Panc1 (cell line): ENCODE measurements around the gene HTR1D. TPM values are rescaled to one million over a fixed set of nuclear protein-coding genes. Genes with fewer than 3 reads are reported as not detected.
A peak's percentile ranks its signal among the peaks of the same experiment; 100 is the strongest.

Source experiments
- ATAC-seq: fragments of 200-7000 bp; cut with Tn5 transposase; 2 replicates; pipeline ENCODE4 v1.9.1; 2020; ENCODE audit warnings: mild to moderate bottlenecking, moderate library complexity
- BruUV-seq: library from RNA; stranded (reverse); fragments of 400-500 nt; replicated peaks from 2 replicates; lab custom pipeline; 2021; lab: Mats Ljungman, UMichigan
- CTCF ChIA-PET: fragments of 300-600 bp; sonication (Branson Sonifier 250); formaldehyde crosslinking; loops from one replicate; lab custom pipeline; 2022; ENCODE audit warnings: antibody characterized with exemption; lab: Charles Lee
- POLR2A ChIA-PET: fragments of 300-600 bp; sonication (Branson Sonifier 250); formaldehyde crosslinking; loops from one replicate; lab custom pipeline; 2022; ENCODE audit warnings: antibody characterized with exemption; lab: Charles Lee
- DNase-seq: peaks from one replicate; pipeline ENCODE4 v3.0.0-alpha.2; 2010; ENCODE audit warnings: low read depth, low spot score
- H3K27ac ChIP-seq: 2 replicates; pipeline ENCODE4 v1.5.1; 2011; ENCODE audit warnings: mild to moderate bottlenecking, low read length, inconsistent platforms
- H3K27me3 ChIP-seq: fragments of 200-500 bp; sonication (Bioruptor generic); 2 replicates; pipeline ENCODE4 v1.6.0; 2014; ENCODE audit warnings: low read length, inconsistent platforms; ENCODE audit not compliant: control insufficient read depth, insufficient read depth
- H3K36me3 ChIP-seq: fragments of 200-500 bp; sonication (Bioruptor generic); 2 replicates; pipeline ENCODE4 v1.5.1; 2014; ENCODE audit warnings: inconsistent platforms, mild to moderate bottlenecking, low read length, moderate library complexity; ENCODE audit not compliant: control insufficient read depth, insufficient read depth
- H3K4me1 ChIP-seq: 2 replicates; pipeline ENCODE4 v1.5.1; 2011; ENCODE audit warnings: inconsistent platforms, mild to moderate bottlenecking, low read length, moderate library complexity; ENCODE audit not compliant: control insufficient read depth, insufficient read depth
- H3K4me3 ChIP-seq, 2 experiments: 2 replicates each; pipeline ENCODE4 v1.5.1; 2011 to 2012; ENCODE audit warnings: low read depth in 2 of 2, low read length in 2 of 2, mild to moderate bottlenecking in 2 of 2, inconsistent platforms in 1 of 2, moderate library complexity in 1 of 2
- H3K9me3 ChIP-seq: fragments of 200-500 bp; sonication (Bioruptor generic); 2 replicates; pipeline ENCODE4 v1.5.1; 2014; ENCODE audit warnings: low read depth, mild to moderate bottlenecking, inconsistent platforms, low read length, moderate library complexity; ENCODE audit not compliant: control insufficient read depth, insufficient read depth
- POLR2AphosphoS5 ChIP-seq: IDR thresholded peaks from 2 replicates; pipeline ENCODE4 v1.6.1; 2012; ENCODE audit warnings: mild to moderate bottlenecking, low read depth, low read length, moderate library complexity
- SIN3A ChIP-seq: IDR thresholded peaks from 2 replicates; pipeline ENCODE4 v1.6.1; 2012; ENCODE audit warnings: low read depth, mild to moderate bottlenecking, low read length, moderate library complexity, borderline replicate concordance; ENCODE audit not compliant: insufficient read depth
- TCF7L2 ChIP-seq: IDR thresholded peaks from 2 replicates; pipeline ENCODE4 v1.6.1; 2011; ENCODE audit warnings: mild to moderate bottlenecking, low read depth, low read length, inconsistent platforms
- in situ Hi-C: cut with HindIII; loops from 2 replicates; pipeline ENCODE4 v1.10.0; 2016; ENCODE audit warnings: low sequenced_read_pairs, low pct_unique_long_range_greater_than_20kb
- intact Hi-C: fragments of 100-400 bp; cut with micrococcal nuclease; formaldehyde crosslinking; loops from one replicate; pipeline ENCODE4 v1.10.0; 2022; ENCODE audit not compliant: unreplicated experiment
- total RNA-seq: library from RNA; stranded (reverse); gene quantifications from one replicate; pipeline ENCODE4 v1.2.1, GENCODE V29; 2021; ENCODE audit not compliant: unreplicated experiment
- TF ChIP-seq, protein P1 (sequence below): fragments of 450-650 bp; IDR thresholded peaks from 2 replicates; pipeline ENCODE4 v1.5.1; 2017; ENCODE audit warnings: mild to moderate bottlenecking
- TF ChIP-seq, protein P2 (sequence below), 2 experiments: IDR thresholded peaks; 2 replicates each; pipeline ENCODE4 v1.6.1; 2011 to 2012; ENCODE audit warnings: low read depth in 2 of 2, control low read depth in 1 of 2, low read length in 1 of 2, mild to moderate bottlenecking in 1 of 2, moderate library complexity in 1 of 2; ENCODE audit not compliant: insufficient read depth in 1 of 2

Gene HTR1D
- total RNA-seq, 1 experiment from 2014 or later = 3.5 TPM

DNA sequence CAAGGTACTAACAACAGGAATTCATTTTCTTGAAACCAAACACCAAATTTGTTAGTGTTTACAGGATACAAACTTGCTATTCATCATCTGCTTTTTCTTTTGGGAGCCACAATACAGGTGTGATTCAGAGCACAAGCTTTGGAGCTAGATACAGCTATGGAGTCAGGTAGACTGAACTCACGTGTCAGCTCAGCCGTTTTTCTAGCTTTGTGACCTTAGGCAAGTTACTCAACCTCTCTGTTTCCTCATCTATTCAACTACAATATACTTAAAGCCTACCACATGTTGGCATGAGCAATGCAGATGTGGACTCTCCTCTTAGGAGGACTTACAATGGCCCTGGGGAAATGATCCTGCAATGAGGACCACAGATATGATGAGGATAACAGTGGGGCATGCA lies 6.3 kb downstream of the HTR1D start:
- ChIA-PET CTCF (interaction anchor here (0.6 to 1.1 kb wide), 3 partner anchors 13 to 163 kb away, joined by 3 to 9 read pairs (median 4); no protein-coding TSS in a partner anchor), POLR2A (no interaction called here)
- intact Hi-C loops = no loop called here
- in situ Hi-C loops = loop anchor here (5.0 kb wide), 1 partner anchor 51 kb away; no protein-coding TSS in a partner anchor
- DNase-seq = no peak
- H3K4me3 ChIP-seq = no peak overlapping the region
- TF ChIP-seq SIN3A (no peak), POLR2AphosphoS5 (no peak), TCF7L2 (no peak)
- TF ChIP-seq, protein P1, sequence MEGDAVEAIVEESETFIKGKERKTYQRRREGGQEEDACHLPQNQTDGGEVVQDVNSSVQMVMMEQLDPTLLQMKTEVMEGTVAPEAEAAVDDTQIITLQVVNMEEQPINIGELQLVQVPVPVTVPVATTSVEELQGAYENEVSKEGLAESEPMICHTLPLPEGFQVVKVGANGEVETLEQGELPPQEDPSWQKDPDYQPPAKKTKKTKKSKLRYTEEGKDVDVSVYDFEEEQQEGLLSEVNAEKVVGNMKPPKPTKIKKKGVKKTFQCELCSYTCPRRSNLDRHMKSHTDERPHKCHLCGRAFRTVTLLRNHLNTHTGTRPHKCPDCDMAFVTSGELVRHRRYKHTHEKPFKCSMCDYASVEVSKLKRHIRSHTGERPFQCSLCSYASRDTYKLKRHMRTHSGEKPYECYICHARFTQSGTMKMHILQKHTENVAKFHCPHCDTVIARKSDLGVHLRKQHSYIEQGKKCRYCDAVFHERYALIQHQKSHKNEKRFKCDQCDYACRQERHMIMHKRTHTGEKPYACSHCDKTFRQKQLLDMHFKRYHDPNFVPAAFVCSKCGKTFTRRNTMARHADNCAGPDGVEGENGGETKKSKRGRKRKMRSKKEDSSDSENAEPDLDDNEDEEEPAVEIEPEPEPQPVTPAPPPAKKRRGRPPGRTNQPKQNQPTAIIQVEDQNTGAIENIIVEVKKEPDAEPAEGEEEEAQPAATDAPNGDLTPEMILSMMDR = no peak
- TF ChIP-seq, protein P2, sequence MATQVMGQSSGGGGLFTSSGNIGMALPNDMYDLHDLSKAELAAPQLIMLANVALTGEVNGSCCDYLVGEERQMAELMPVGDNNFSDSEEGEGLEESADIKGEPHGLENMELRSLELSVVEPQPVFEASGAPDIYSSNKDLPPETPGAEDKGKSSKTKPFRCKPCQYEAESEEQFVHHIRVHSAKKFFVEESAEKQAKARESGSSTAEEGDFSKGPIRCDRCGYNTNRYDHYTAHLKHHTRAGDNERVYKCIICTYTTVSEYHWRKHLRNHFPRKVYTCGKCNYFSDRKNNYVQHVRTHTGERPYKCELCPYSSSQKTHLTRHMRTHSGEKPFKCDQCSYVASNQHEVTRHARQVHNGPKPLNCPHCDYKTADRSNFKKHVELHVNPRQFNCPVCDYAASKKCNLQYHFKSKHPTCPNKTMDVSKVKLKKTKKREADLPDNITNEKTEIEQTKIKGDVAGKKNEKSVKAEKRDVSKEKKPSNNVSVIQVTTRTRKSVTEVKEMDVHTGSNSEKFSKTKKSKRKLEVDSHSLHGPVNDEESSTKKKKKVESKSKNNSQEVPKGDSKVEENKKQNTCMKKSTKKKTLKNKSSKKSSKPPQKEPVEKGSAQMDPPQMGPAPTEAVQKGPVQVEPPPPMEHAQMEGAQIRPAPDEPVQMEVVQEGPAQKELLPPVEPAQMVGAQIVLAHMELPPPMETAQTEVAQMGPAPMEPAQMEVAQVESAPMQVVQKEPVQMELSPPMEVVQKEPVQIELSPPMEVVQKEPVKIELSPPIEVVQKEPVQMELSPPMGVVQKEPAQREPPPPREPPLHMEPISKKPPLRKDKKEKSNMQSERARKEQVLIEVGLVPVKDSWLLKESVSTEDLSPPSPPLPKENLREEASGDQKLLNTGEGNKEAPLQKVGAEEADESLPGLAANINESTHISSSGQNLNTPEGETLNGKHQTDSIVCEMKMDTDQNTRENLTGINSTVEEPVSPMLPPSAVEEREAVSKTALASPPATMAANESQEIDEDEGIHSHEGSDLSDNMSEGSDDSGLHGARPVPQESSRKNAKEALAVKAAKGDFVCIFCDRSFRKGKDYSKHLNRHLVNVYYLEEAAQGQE (IDR thresholded peaks at IDR 0.05; ENCODE audit: insufficient read depth in 1 of 2, low read depth in 2 of 2, low read length in 1 of 2) = no peak
- no TSS peak for BruUV-seq
- no peak for ATAC-seq
- H3K27me3 ChIP-seq = no peaks in the 10 kb centered on the region
- H3K27ac ChIP-seq = no peak overlapping the region
- H3K36me3 ChIP-seq = no peaks in the 10 kb centered on the region
- no peaks in the 10 kb centered on the region for H3K9me3 ChIP-seq
- no peaks in the 10 kb centered on the region; the same call in 1 of the 2 replicates for H3K4me1 ChIP-seq

- BruUV-seq = no TSS peak
- DNase-seq (no peak), ATAC-seq (peak; percentile 89)
- Histone ChIP-seq H3K27ac (no peak overlapping the region), H3K9me3 (no peaks in the 10 kb centered on the region), H3K36me3 (no peaks in the 10 kb centered on the region), H3K27me3 (no peaks in the 10 kb centered on the region), H3K4me1 (no peaks in the 10 kb centered on the region), H3K4me3 (no peak overlapping the region)
- CTCF ChIA-PET = interaction anchor here (0.6 to 1.1 kb wide), 2 partner anchors 15 to 111 kb away, joined by 3 to 4 read pairs; no protein-coding TSS in a partner anchor
- intact Hi-C loops (no loop called here), in situ Hi-C loops (loop anchor here (5.0 kb wide), 1 partner anchor 52 kb away; no protein-coding TSS in a partner anchor)
- POLR2A ChIA-PET = no interaction called here
- TF ChIP-seq, protein P1 = peak; percentile 77
- no peak for TF ChIP-seq SIN3A
These were observed 6.9 kb downstream of the HTR1D start for GRCh38 chr1:23210351-23210785.
